ENCODE data around the gene DNPH1.

Gene DNPH1

DNA sequence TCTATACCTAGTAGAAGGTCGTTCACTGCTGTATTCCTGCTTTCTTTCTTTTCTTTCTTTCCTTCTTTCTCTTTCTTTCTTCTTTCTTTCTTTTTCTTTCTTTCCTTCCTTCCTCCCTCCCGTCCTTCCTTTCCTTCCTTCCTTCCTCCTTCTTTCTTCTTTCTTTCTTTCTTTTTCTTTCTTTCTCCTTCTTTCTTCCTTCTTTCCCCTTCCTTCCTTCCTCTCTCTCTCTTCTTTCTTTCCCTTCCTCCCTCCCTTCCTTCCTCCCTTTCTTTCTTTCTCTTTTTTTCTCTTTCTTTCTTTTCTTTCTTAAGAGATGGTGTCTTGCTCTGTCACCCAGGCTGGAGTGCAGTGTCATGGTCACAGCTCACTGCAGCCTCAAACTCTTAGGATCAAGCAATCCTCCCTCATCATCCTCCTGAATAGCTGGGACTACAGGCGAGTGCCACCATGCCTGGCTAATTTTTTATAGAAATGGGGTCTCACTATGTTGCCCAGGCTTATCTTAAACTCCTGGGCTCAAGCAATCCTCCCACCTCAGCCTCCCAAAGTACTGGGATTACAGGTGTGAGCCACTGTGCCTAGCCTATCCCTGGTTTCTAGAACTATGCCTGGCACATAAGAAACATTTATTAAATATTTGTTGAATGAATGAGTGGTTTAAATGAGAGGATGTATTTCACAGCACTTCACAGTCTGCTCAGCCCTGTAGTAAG, 2.6 kb upstream of the DNPH1 start:
- TF ChIP-seq, protein P1, sequence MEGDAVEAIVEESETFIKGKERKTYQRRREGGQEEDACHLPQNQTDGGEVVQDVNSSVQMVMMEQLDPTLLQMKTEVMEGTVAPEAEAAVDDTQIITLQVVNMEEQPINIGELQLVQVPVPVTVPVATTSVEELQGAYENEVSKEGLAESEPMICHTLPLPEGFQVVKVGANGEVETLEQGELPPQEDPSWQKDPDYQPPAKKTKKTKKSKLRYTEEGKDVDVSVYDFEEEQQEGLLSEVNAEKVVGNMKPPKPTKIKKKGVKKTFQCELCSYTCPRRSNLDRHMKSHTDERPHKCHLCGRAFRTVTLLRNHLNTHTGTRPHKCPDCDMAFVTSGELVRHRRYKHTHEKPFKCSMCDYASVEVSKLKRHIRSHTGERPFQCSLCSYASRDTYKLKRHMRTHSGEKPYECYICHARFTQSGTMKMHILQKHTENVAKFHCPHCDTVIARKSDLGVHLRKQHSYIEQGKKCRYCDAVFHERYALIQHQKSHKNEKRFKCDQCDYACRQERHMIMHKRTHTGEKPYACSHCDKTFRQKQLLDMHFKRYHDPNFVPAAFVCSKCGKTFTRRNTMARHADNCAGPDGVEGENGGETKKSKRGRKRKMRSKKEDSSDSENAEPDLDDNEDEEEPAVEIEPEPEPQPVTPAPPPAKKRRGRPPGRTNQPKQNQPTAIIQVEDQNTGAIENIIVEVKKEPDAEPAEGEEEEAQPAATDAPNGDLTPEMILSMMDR (IDR thresholded peaks at IDR 0.05; ENCODE audit: control insufficient read depth, insufficient read depth, low read depth, low read length, missing control alignments): no peak
- H3K4me3 ChIP-seq (ENCODE audit: control insufficient read depth, low read depth, low read length): no peak overlapping the region
- DNase-seq (ENCODE audit: low read depth): no peak

- TF ChIP-seq, protein P1 (IDR thresholded peaks at IDR 0.05; ENCODE audit: control insufficient read depth, insufficient read depth, low read depth, low read length, missing control alignments): no peak
- H3K4me3 ChIP-seq (ENCODE audit: control insufficient read depth, low read depth, low read length): no peak overlapping the region
- no peak for DNase-seq (ENCODE audit: low read depth)
Observed at GRCh38 chr6:43231053-43231452, 1.8 kb upstream of the DNPH1 start.

DNA sequence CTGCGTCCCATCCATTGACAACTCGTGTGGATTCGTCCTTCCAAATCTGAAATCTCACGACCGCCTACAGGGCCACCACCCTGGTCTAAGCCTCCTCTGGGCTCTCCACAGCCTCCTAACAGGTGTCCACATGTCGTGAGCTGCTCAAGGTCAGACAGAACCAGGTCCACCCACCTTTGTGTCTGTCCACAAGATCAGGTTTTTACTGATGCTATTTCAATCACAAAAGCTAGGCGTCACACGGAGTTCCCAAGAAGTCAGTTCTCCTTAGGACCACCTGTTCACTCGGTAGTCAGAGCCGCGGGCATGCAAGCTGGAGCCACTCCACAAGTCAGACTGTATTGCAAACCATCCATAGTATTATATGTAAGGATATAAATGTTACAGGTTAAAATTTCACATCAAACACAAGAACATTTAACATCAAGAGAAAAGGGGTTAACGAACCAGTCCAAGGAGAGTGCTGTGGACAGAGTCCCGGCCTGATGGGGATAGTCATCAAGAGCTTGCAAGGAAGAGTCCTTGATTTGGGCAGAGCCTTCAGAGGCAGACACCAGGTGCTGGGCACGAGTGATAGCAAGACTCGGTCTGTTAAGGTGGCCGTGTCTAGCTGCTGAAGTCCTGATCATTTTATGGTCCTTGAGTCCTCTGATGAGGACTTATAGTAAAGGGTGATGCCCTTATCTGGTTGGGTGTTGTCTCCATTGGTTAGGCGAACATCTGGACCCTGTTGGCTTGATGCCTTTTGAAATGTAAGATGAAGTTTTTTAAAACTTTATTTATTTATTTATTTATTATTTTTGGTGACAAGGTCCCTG, 731 bp upstream of the DNPH1 start:
- DNase-seq (ENCODE audit: low read depth): no peak
- TF ChIP-seq, protein P1 (IDR thresholded peaks at IDR 0.05; ENCODE audit: control insufficient read depth, insufficient read depth, low read depth, low read length, missing control alignments): no peak
- peak overlapping the region; percentile 38 for H3K4me3 ChIP-seq (ENCODE audit: control insufficient read depth, low read depth, low read length)

- no peak for DNase-seq (ENCODE audit: low read depth)
- TF ChIP-seq, protein P1 (IDR thresholded peaks at IDR 0.05; ENCODE audit: control insufficient read depth, insufficient read depth, low read depth, low read length, missing control alignments): no peak
- H3K4me3 ChIP-seq (ENCODE audit: control insufficient read depth, low read depth, low read length): no peak overlapping the region
Observed at GRCh38 chr6:43226192-43226851, 3.0 kb downstream of the DNPH1 start.

DNA sequence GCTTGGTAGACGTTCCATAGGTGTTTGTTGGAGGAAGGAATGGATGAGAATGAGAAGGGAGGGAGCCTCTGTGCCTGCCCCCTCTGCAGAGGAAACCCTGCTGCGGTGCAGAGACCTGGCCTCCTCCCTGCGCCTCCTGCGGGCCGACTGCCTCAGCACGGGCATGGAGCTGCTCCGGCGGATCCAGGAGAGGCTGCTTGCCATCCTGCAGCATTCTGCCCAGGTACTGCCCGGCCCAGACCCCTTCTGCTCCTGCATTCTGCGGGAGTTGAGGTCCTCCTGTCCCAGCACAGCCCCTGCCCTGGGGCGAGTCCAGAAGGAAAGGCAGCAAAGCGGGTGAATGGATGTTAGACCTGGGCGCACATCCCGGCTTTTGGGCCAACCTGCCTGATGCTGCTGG, 6.1 kb downstream of the DNPH1 start:
- TF ChIP-seq, protein P1 (IDR thresholded peaks at IDR 0.05; ENCODE audit: control insufficient read depth, insufficient read depth, low read depth, low read length, missing control alignments): no peak
- DNase-seq (ENCODE audit: low read depth): no peak
- no peak overlapping the region for H3K4me3 ChIP-seq (ENCODE audit: control insufficient read depth, low read depth, low read length)

DNA sequence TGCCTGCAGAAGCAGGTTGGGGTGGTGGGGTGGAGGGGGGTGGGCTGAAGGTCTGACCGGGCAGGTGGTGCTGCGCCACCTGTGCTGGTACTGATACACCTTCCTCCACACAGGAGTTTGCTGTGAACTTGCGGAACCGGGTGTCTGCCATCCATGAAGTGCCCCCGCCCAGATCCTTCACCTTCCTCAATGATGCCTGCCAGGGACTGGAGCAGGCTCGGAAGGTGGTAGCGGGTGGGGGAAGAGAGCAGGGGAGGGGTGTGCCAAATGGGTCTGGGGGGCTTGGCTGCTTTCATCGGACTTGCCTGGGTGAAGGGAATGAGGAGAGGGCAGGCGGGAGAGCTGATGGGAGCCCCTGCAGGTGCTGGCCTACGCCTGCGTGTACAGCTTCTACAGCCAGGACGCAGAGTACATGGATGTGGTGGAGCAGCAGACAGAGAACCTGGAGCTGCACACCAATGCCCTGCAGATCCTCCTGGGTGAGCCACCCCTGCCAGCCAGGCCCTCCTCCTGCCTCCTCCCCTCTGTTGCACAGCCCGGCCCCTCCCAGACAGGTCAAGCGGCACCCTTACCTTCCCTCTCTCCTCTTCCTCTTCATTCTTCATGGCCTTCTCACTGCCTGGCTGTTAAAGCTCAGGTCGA, 6.7 kb downstream of the DNPH1 start:
- DNase-seq (ENCODE audit: low read depth): no peak
- H3K4me3 ChIP-seq (ENCODE audit: control insufficient read depth, low read depth, low read length): no peak overlapping the region
- TF ChIP-seq, protein P1 (IDR thresholded peaks at IDR 0.05; ENCODE audit: control insufficient read depth, insufficient read depth, low read depth, low read length, missing control alignments): no peak

All from AG09309 (cell line).